GM12892 (cell line): ENCODE results near the gene SCAP.

Experiments used
- POLR2A ChIP-seq: IDR thresholded peaks from 2 replicates; pipeline ENCODE4 v1.6.1; 2011; ENCODE audit warnings: low read depth, low read length, control low read depth
- POLR2AphosphoS5 ChIP-seq: IDR thresholded peaks from 2 replicates; pipeline ENCODE4 v1.6.1; 2011; ENCODE audit warnings: low read depth, low read length, control low read depth
- TAF1 ChIP-seq: IDR thresholded peaks from 2 replicates; pipeline ENCODE4 v1.6.1; 2011; ENCODE audit warnings: low read depth, mild to moderate bottlenecking, control low read depth, low read length, borderline replicate concordance

- TF ChIP-seq TAF1 (no peak), POLR2AphosphoS5 (no peak), POLR2A (no peak)
Measured at GRCh38 chr3:47491777-47492176, 16.0 kb upstream of the SCAP start.
